ENCODE measurements around the gene ADD2.

The ADD2 gene

GRCh38 chr2:70724366-70724765 lies 43.6 kb downstream of the ADD2 start:
- no peak overlapping the region for H3K4me3 ChIP-seq (ENCODE audit: low read length)
- TF ChIP-seq, protein P1, sequence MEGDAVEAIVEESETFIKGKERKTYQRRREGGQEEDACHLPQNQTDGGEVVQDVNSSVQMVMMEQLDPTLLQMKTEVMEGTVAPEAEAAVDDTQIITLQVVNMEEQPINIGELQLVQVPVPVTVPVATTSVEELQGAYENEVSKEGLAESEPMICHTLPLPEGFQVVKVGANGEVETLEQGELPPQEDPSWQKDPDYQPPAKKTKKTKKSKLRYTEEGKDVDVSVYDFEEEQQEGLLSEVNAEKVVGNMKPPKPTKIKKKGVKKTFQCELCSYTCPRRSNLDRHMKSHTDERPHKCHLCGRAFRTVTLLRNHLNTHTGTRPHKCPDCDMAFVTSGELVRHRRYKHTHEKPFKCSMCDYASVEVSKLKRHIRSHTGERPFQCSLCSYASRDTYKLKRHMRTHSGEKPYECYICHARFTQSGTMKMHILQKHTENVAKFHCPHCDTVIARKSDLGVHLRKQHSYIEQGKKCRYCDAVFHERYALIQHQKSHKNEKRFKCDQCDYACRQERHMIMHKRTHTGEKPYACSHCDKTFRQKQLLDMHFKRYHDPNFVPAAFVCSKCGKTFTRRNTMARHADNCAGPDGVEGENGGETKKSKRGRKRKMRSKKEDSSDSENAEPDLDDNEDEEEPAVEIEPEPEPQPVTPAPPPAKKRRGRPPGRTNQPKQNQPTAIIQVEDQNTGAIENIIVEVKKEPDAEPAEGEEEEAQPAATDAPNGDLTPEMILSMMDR (conservative IDR thresholded peaks at IDR 0.05; ENCODE audit: low read depth, low read length), result no peak
- DNase-seq (ENCODE audit: low read depth), result no peak

DNA sequence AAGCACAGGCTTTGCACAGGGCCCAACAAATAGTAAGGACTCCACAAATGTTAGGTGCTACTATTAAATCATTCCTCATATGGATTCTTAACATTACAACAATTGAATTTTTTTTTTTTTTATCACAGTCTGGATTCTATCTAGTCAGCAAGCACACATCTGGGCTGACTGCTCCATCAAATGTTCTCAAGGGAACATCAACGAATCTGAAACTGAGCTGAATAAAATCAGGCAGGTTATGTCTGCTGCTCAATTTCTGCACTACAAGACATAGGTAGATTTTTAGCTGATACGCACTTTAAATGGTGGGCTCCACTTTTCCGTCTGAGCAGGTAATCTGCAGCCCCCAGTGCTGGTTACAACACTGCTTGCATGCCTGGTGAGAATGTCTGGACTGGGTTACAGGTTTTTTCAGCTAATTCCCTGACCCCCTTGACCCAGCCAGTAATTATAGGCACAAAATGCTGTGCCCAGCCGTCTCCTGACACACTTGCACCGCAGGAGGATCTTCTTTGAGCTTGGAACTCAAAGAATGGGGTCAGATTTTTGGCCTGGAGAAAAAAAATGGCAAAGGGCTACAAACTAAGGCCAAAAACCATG lies 44.6 kb downstream of the ADD2 start:
- no peak overlapping the region for H3K4me3 ChIP-seq (ENCODE audit: low read length)
- TF ChIP-seq, protein P1 (conservative IDR thresholded peaks at IDR 0.05; ENCODE audit: low read depth, low read length), result no peak
- DNase-seq (ENCODE audit: low read depth), result no peak

GRCh38 chr2:70720124-70720523 lies 47.9 kb downstream of the ADD2 start:
- no peak overlapping the region for H3K4me3 ChIP-seq (ENCODE audit: low read length)
- no peak for DNase-seq (ENCODE audit: low read depth)
- TF ChIP-seq, protein P1 (conservative IDR thresholded peaks at IDR 0.05; ENCODE audit: low read depth, low read length), result no peak

GRCh38 chr2:70719231-70719630 lies 48.8 kb downstream of the ADD2 start:
- no peak overlapping the region for H3K4me3 ChIP-seq (ENCODE audit: low read length)
- DNase-seq (ENCODE audit: low read depth), result no peak
- TF ChIP-seq, protein P1 (conservative IDR thresholded peaks at IDR 0.05; ENCODE audit: low read depth, low read length), result no peak

GRCh38 chr2:70718736-70719135 lies 49.3 kb downstream of the ADD2 start:
- TF ChIP-seq, protein P1 (conservative IDR thresholded peaks at IDR 0.05; ENCODE audit: low read depth, low read length), result no peak
- no peak for DNase-seq (ENCODE audit: low read depth)
- no peak overlapping the region for H3K4me3 ChIP-seq (ENCODE audit: low read length)

- no peak for DNase-seq (ENCODE audit: low read depth)
- H3K4me3 ChIP-seq (ENCODE audit: low read length), result no peak overlapping the region
- TF ChIP-seq, protein P1 (conservative IDR thresholded peaks at IDR 0.05; ENCODE audit: low read depth, low read length), result no peak
Observed at GRCh38 chr2:70718241-70718640, 49.8 kb downstream of the ADD2 start.

- no peak overlapping the region for H3K4me3 ChIP-seq (ENCODE audit: low read length)
- TF ChIP-seq, protein P1 (conservative IDR thresholded peaks at IDR 0.05; ENCODE audit: low read depth, low read length), result no peak
- no peak for DNase-seq (ENCODE audit: low read depth)
Observed at GRCh38 chr2:70717431-70718038, 50.5 kb downstream of the ADD2 start.

Data from retinal pigment epithelial cell (primary cell).